PFSK-1 (cell line): ENCODE data around the gene RET.

Experiments used
- POLR2AphosphoS5 ChIP-seq: IDR thresholded peaks from 2 replicates; pipeline ENCODE4 v1.6.1; 2012; ENCODE audit warnings: low read depth, mild to moderate bottlenecking, control low read depth, low read length, moderate library complexity
- SIN3A ChIP-seq: IDR thresholded peaks from 2 replicates; pipeline ENCODE4 v1.6.1; 2012; ENCODE audit warnings: mild to moderate bottlenecking, low read length, moderate library complexity, borderline replicate concordance; ENCODE audit not compliant: insufficient read depth
- TAF1 ChIP-seq: IDR thresholded peaks from 2 replicates; pipeline ENCODE4 v1.6.1; 2012; ENCODE audit warnings: low read length, control low read depth, borderline replicate concordance; ENCODE audit not compliant: insufficient read depth
- TF ChIP-seq, protein P1 (sequence below), 2 experiments: IDR thresholded peaks; 2 replicates each; pipeline versions ENCODE4 v1.6.1 to v1.8.0; 2011 to 2012; ENCODE audit warnings: low read depth in 2 of 2, low read length in 2 of 2, control low read depth in 1 of 2, inconsistent platforms in 1 of 2, mild to moderate bottlenecking in 1 of 2, moderate library complexity in 1 of 2; ENCODE audit not compliant: insufficient read depth in 1 of 2

GRCh38 chr10:43136432-43136831 is 59.6 kb downstream of the RET start:
- TF ChIP-seq SIN3A (no peak), TAF1 (no peak), POLR2AphosphoS5 (no peak)
- TF ChIP-seq, protein P1, sequence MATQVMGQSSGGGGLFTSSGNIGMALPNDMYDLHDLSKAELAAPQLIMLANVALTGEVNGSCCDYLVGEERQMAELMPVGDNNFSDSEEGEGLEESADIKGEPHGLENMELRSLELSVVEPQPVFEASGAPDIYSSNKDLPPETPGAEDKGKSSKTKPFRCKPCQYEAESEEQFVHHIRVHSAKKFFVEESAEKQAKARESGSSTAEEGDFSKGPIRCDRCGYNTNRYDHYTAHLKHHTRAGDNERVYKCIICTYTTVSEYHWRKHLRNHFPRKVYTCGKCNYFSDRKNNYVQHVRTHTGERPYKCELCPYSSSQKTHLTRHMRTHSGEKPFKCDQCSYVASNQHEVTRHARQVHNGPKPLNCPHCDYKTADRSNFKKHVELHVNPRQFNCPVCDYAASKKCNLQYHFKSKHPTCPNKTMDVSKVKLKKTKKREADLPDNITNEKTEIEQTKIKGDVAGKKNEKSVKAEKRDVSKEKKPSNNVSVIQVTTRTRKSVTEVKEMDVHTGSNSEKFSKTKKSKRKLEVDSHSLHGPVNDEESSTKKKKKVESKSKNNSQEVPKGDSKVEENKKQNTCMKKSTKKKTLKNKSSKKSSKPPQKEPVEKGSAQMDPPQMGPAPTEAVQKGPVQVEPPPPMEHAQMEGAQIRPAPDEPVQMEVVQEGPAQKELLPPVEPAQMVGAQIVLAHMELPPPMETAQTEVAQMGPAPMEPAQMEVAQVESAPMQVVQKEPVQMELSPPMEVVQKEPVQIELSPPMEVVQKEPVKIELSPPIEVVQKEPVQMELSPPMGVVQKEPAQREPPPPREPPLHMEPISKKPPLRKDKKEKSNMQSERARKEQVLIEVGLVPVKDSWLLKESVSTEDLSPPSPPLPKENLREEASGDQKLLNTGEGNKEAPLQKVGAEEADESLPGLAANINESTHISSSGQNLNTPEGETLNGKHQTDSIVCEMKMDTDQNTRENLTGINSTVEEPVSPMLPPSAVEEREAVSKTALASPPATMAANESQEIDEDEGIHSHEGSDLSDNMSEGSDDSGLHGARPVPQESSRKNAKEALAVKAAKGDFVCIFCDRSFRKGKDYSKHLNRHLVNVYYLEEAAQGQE (IDR thresholded peaks at IDR 0.05; ENCODE audit: insufficient read depth in 1 of 2, low read depth in 2 of 2, low read length in 2 of 2) = no peak
